Measurements from ENCODE around the gene WWC2. TPM values are rescaled to one million over a fixed set of nuclear protein-coding genes. Genes with fewer than 3 reads are reported as not detected.

Gene WWC2
- total and polyA plus RNA-seq, 12 donors, result 6.0 to 37.4 (median 31.2) TPM

- H3K9me3 ChIP-seq, result peaks cover 0 to 4% (median 0%) of the 10 kb centered on the region in 11 donors
- peaks cover 0 to 37% (median 14%) of the 10 kb centered on the region in 9 donors for H3K4me1 ChIP-seq
- no peak overlapping the region for H3K27ac ChIP-seq
- ATAC-seq, result no peak
- H3K27me3 ChIP-seq, result no peaks in the 10 kb centered on the region
- no peak overlapping the region for H3K4me3 ChIP-seq
- DNase-seq, result no peak
- intact Hi-C loops (cut with DNase I), result no loop called here
- H3K36me3 ChIP-seq, result no peaks in the 10 kb centered on the region
- no peak for TF ChIP-seq CTCF (IDR thresholded peaks at IDR 0.05)
- WGBS, 2 donors, result 86% methylated on average over 3 of the region's 3 CpGs
Observed at GRCh38 chr4:183181081-183181480, 82.0 kb downstream of the WWC2 start.

GRCh38 chr4:183182873-183183725, 84.0 kb downstream of the WWC2 start:
- ATAC-seq (peak in 5 of 8 donors; percentile 61 to 83 (median 72)), DNase-seq (peak; percentile 17 to 20)
- no peak overlapping the region for H3K27ac ChIP-seq
- H3K27me3 ChIP-seq, result no peaks in the 10 kb centered on the region
- peaks cover 0 to 4% (median 0%) of the 10 kb centered on the region in 11 donors for H3K9me3 ChIP-seq
- no peak overlapping the region for H3K4me3 ChIP-seq
- TF ChIP-seq CTCF (IDR thresholded peaks at IDR 0.05), result no peak
- intact Hi-C loops (cut with DNase I), result no loop called here
- 55 to 58% methylated on average over 14 of the region's 14 CpGs for WGBS, 2 donors
- H3K4me1 ChIP-seq, result peaks cover 0 to 20% (median 6%) of the 10 kb centered on the region in 9 donors
- H3K36me3 ChIP-seq, result no peaks in the 10 kb centered on the region

- no peaks in the 10 kb centered on the region for H3K36me3 ChIP-seq
- TF ChIP-seq CTCF (IDR thresholded peaks at IDR 0.05), result no peak
- ATAC-seq, result no peak
- intact Hi-C loops (cut with DNase I), result no loop called here
- peaks cover 0 to 14% (median 5%) of the 10 kb centered on the region in 9 donors for H3K4me1 ChIP-seq
- H3K27ac ChIP-seq, result no peak overlapping the region
- no peak for DNase-seq
- H3K4me3 ChIP-seq, result no peak overlapping the region
- peaks cover 0 to 4% (median 0%) of the 10 kb centered on the region in 11 donors for H3K9me3 ChIP-seq
- no peaks in the 10 kb centered on the region for H3K27me3 ChIP-seq
- WGBS, 2 donors, result 95 to 97% methylated on average over 4 of the region's 4 CpGs
Observed at GRCh38 chr4:183183906-183184535, 85.0 kb downstream of the WWC2 start.

- H3K4me1 ChIP-seq, result peaks cover 0 to 21% (median 6%) of the 10 kb centered on the region in 9 donors
- no peaks in the 10 kb centered on the region for H3K27me3 ChIP-seq
- no peak overlapping the region for H3K27ac ChIP-seq
- H3K36me3 ChIP-seq, result no peaks in the 10 kb centered on the region
- DNase-seq (no peak), ATAC-seq (no peak)
- H3K4me3 ChIP-seq, result no peak overlapping the region
- no peak for TF ChIP-seq CTCF (IDR thresholded peaks at IDR 0.05)
- WGBS, 2 donors, result 79 to 88% methylated on average over 5 of the region's 5 CpGs
- intact Hi-C loops (cut with DNase I), result loop anchor here in 1 of 10 donors (5.0 kb wide), 1 partner anchor 52 kb away; no protein-coding TSS in a partner anchor
- H3K9me3 ChIP-seq, result peaks cover 0 to 4% (median 0%) of the 10 kb centered on the region in 11 donors
Observed at GRCh38 chr4:183185018-183185417, 86.0 kb downstream of the WWC2 start.
